Skeletal muscle tissue (tissue), 4 donors: Measurements from ENCODE around the gene EPHA8. TPM values are rescaled to one million over a fixed set of nuclear protein-coding genes. Genes with fewer than 3 reads are reported as not detected.

ENCODE experiments used
- H3K27ac ChIP-seq: one replicate; pipeline ENCODE4 v1.7.0; 2013; ENCODE audit warnings: mild to moderate bottlenecking, low read depth, low read length, inconsistent platforms
- H3K27me3 ChIP-seq, 3 donors: one replicate each; pipeline ENCODE4 v1.7.0; 2013; ENCODE audit warnings: low read length in 3 of 3; ENCODE audit not compliant: control insufficient read depth in 3 of 3, insufficient read depth in 3 of 3
- H3K36me3 ChIP-seq, 3 donors: one replicate each; pipeline ENCODE4 v1.7.0; 2013; ENCODE audit warnings: low read length in 3 of 3; ENCODE audit not compliant: control insufficient read depth in 3 of 3, insufficient read depth in 3 of 3
- H3K4me1 ChIP-seq, 3 donors: one replicate each; pipeline ENCODE4 v1.7.0; 2013; ENCODE audit warnings: low read length in 3 of 3, mild to moderate bottlenecking in 3 of 3; ENCODE audit not compliant: control insufficient read depth in 3 of 3, insufficient read depth in 3 of 3
- H3K4me3 ChIP-seq, 3 donors: one replicate each; pipeline ENCODE4 v1.7.0; 2013; ENCODE audit warnings: low read length in 3 of 3
- H3K9ac ChIP-seq, 3 donors: one replicate each; pipeline ENCODE4 v1.7.0; 2013; ENCODE audit warnings: low read length in 3 of 3, mild to moderate bottlenecking in 3 of 3, moderate library complexity in 2 of 3, low read depth in 1 of 3
- H3K9me3 ChIP-seq, 3 donors: one replicate each; pipeline ENCODE4 v1.7.0; 2013; ENCODE audit warnings: low read length in 3 of 3; ENCODE audit not compliant: control insufficient read depth in 3 of 3
- total RNA-seq: library from RNA; depleted of rRNA; stranded (reverse); fragments of >200 nt; gene quantifications from one replicate; pipeline ENCODE4 v1.2.3, GENCODE V29; 2014
- donor health status: Osteomylitis.

Gene EPHA8
- total RNA-seq, 1 donor from 2014 or later: not detected

GRCh38 chr1:22619798-22620197, 56.5 kb downstream of the EPHA8 start:
- no peak overlapping the region for H3K4me3 ChIP-seq
- H3K9ac ChIP-seq: no peak overlapping the region
- H3K4me1 ChIP-seq: no peaks in the 10 kb centered on the region
- H3K27ac ChIP-seq: no peak overlapping the region
- H3K27me3 ChIP-seq: peaks cover 71 to 77% (median 74%) of the 10 kb centered on the region in 3 donors
- no peaks in the 10 kb centered on the region for H3K9me3 ChIP-seq
- no peaks in the 10 kb centered on the region for H3K36me3 ChIP-seq

GRCh38 chr1:22621761-22622160, 58.5 kb downstream of the EPHA8 start:
- H3K27ac ChIP-seq: no peak overlapping the region
- H3K9ac ChIP-seq: no peak overlapping the region
- H3K36me3 ChIP-seq: no peaks in the 10 kb centered on the region
- H3K4me1 ChIP-seq: no peaks in the 10 kb centered on the region
- no peak overlapping the region for H3K4me3 ChIP-seq
- no peaks in the 10 kb centered on the region for H3K9me3 ChIP-seq
- peaks cover 74 to 79% (median 78%) of the 10 kb centered on the region in 3 donors for H3K27me3 ChIP-seq

GRCh38 chr1:22625262-22625925, 62.1 kb downstream of the EPHA8 start:
- no peak overlapping the region for H3K27ac ChIP-seq
- H3K4me1 ChIP-seq: no peaks in the 10 kb centered on the region
- no peak overlapping the region for H3K9ac ChIP-seq
- H3K9me3 ChIP-seq: no peaks in the 10 kb centered on the region
- no peak overlapping the region for H3K4me3 ChIP-seq
- H3K27me3 ChIP-seq: peaks cover 64 to 77% (median 67%) of the 10 kb centered on the region in 3 donors
- no peaks in the 10 kb centered on the region for H3K36me3 ChIP-seq

GRCh38 chr1:22626237-22627157, 63.2 kb downstream of the EPHA8 start:
- Histone ChIP-seq H3K9me3 (no peaks in the 10 kb centered on the region), H3K4me1 (no peaks in the 10 kb centered on the region), H3K36me3 (no peaks in the 10 kb centered on the region), H3K9ac (no peak overlapping the region), H3K27me3 (peaks cover 59 to 74% (median 62%) of the 10 kb centered on the region in 3 donors), H3K27ac (no peak overlapping the region), H3K4me3 (no peak overlapping the region)

- Histone ChIP-seq H3K27ac (no peak overlapping the region), H3K27me3 (peaks cover 52 to 68% (median 54%) of the 10 kb centered on the region in 3 donors), H3K4me3 (no peak overlapping the region), H3K9me3 (no peaks in the 10 kb centered on the region), H3K9ac (no peak overlapping the region), H3K4me1 (no peaks in the 10 kb centered on the region), H3K36me3 (no peaks in the 10 kb centered on the region)
Measured at GRCh38 chr1:22627331-22627730, 64.0 kb downstream of the EPHA8 start.

- peaks cover 49 to 62% (median 50%) of the 10 kb centered on the region in 3 donors for H3K27me3 ChIP-seq
Measured at GRCh38 chr1:22628698-22629444, 65.6 kb downstream of the EPHA8 start.

GRCh38 chr1:22629886-22630285, 66.6 kb downstream of the EPHA8 start:
- Histone ChIP-seq H3K4me1 (no peaks in the 10 kb centered on the region), H3K27ac (no peak overlapping the region), H3K9me3 (no peaks in the 10 kb centered on the region), H3K27me3 (peaks cover 44 to 54% (median 48%) of the 10 kb centered on the region in 3 donors), H3K9ac (no peak overlapping the region), H3K4me3 (no peak overlapping the region), H3K36me3 (no peaks in the 10 kb centered on the region)

More at GRCh38 chr1:22628698-22629444, 65.6 kb downstream of the EPHA8 start:
- H3K9ac ChIP-seq: no peak overlapping the region
- H3K9me3 ChIP-seq: no peaks in the 10 kb centered on the region
- no peak overlapping the region for H3K27ac ChIP-seq
- H3K4me1 ChIP-seq: no peaks in the 10 kb centered on the region
- H3K4me3 ChIP-seq: no peak overlapping the region
- no peaks in the 10 kb centered on the region for H3K36me3 ChIP-seq

GRCh38 chr1:22633697-22634463, 70.6 kb downstream of the EPHA8 start:
- no peak overlapping the region for H3K4me3 ChIP-seq
- peaks cover 9 to 26% (median 25%) of the 10 kb centered on the region in 3 donors for H3K27me3 ChIP-seq
- H3K36me3 ChIP-seq: no peaks in the 10 kb centered on the region
- no peaks in the 10 kb centered on the region for H3K9me3 ChIP-seq
- no peak overlapping the region for H3K27ac ChIP-seq
- H3K4me1 ChIP-seq: no peaks in the 10 kb centered on the region
- no peak overlapping the region for H3K9ac ChIP-seq

- Histone ChIP-seq H3K4me1 (no peaks in the 10 kb centered on the region), H3K27me3 (peaks cover 6 to 26% (median 16%) of the 10 kb centered on the region in 3 donors), H3K36me3 (no peaks in the 10 kb centered on the region), H3K4me3 (no peak overlapping the region), H3K9ac (no peak overlapping the region), H3K27ac (no peak overlapping the region), H3K9me3 (no peaks in the 10 kb centered on the region)
Measured at GRCh38 chr1:22635436-22635835, 72.1 kb downstream of the EPHA8 start.
